Measurements from ENCODE around the gene ELK4.

GRCh38 chr1:205672970-205673369 is 41.2 kb upstream of the ELK4 start:
- no peak for TF ChIP-seq REST (IDR thresholded peaks at IDR 0.05; ENCODE audit: insufficient read depth in 1 of 2, low read depth in 2 of 2, low read length in 2 of 2)
- TF ChIP-seq POLR2AphosphoS5 (IDR thresholded peaks at IDR 0.05; ENCODE audit: low read depth, low read length): no peak
